Heart left ventricle (tissue), 16 donors: Measurements from ENCODE around the gene MYH14. TPM values are rescaled to one million over a fixed set of nuclear protein-coding genes. Genes with fewer than 3 reads are reported as not detected.
"Not testable (repeated sequence)": the region's sequence is repeated elsewhere in the genome, so short reads cannot be mapped to it uniquely, and the experiment has no call there.

Experiments
- ATAC-seq, 4 donors: fragments of 200-7000 bp; cut with Tn5 transposase; one replicate each; pipeline ENCODE4 v1.9.1; 2020 to 2022; ENCODE audit warnings: moderate library complexity in 4 of 4, mild to moderate bottlenecking in 3 of 4, moderate number of reproducible peaks in 1 of 4
- DNase-seq, 5 donors: peaks; one replicate each; pipeline ENCODE4 v3.0.0-alpha.2; 2020
- H3K27ac ChIP-seq, 12 donors: fragments of 200-600 bp; sonication (generic) in 4 of 12; one replicate each; pipeline versions ENCODE4 v1.5.0 to v1.8.0; 2016 to 2022; ENCODE audit warnings: mild to moderate bottlenecking in 2 of 12
- H3K27me3 ChIP-seq, 9 donors: fragments of 200-600 bp; sonication (generic) in 2 of 9; one replicate each; pipeline versions ENCODE4 v1.5.1 to v1.8.0; 2016 to 2022; ENCODE audit warnings: mild to moderate bottlenecking in 3 of 9
- H3K36me3 ChIP-seq, 9 donors: fragments of 200-600 bp; sonication (generic) in 2 of 9; one replicate each; pipeline versions ENCODE4 v1.5.0 to v1.8.0; 2018 to 2022; ENCODE audit warnings: mild to moderate bottlenecking in 2 of 9
- H3K4me1 ChIP-seq, 12 donors: fragments of 200-600 bp; sonication (generic) in 4 of 12; one replicate each; pipeline versions ENCODE4 v1.5.0 to v1.8.0; 2016 to 2022; ENCODE audit warnings: mild to moderate bottlenecking in 3 of 12
- H3K4me3 ChIP-seq, 12 donors: fragments of 200-600 bp; sonication (generic) in 4 of 12; one replicate each; pipeline versions ENCODE4 v1.5.0 to v1.8.0; 2017 to 2022; ENCODE audit warnings: mild to moderate bottlenecking in 9 of 12, moderate library complexity in 4 of 12
- H3K9me3 ChIP-seq, 12 donors: fragments of 200-600 bp; sonication (generic) in 4 of 12; one replicate each; pipeline versions ENCODE4 v1.5.0 to v1.8.0; 2016 to 2022; ENCODE audit warnings: mild to moderate bottlenecking in 1 of 12
- POLR2A ChIP-seq, 2 donors: fragments of 450-650 bp; IDR thresholded peaks; one replicate each; pipeline ENCODE4 v1.6.1; 2017; ENCODE audit warnings: antibody characterized with exemption in 2 of 2, mild to moderate bottlenecking in 2 of 2, moderate library complexity in 2 of 2
- WGBS, 4 donors: extraction: QIAGEN DNeasy Blood & Tissue Kit in 2 of 4; methylation state at CpG; one replicate each; pipeline versions ENCODE4 v1.1.5 to v1.1.7; 2013 to 2018; 5-methylcytosine and 5-hydroxymethylcytosine counted together
- intact Hi-C, 10 donors: fragments of 100-400 bp; cut with DNase I; formaldehyde crosslinking; loops; one replicate each; pipeline versions ENCODE4 v1.11.1 to v1.14.2; 2022
- polyA plus RNA-seq, 2 donors: library from polyadenylated mRNA; stranded (reverse); fragments of 200-250 nt; gene quantifications; one replicate each; pipeline ENCODE4 v1.2.3, GENCODE V29; 2013
- total RNA-seq, 9 donors: library from RNA; depleted of rRNA in 2 of 9; stranded (reverse); fragments of >200 nt in 2 of 9; fragmentation: NEBNext Ultra II Directional in 3 of 9; extraction: Animal tissue kit (Norgen Biotek cat#: 25700) in 3 of 9; gene quantifications; one replicate each; pipeline versions ENCODE4 v1.1.0 to v1.2.4, GENCODE V29; 2016 to 2023
- TF ChIP-seq, protein P1 (sequence below), 12 donors: fragments of 200-600 bp; sonication (generic) in 4 of 12; IDR thresholded peaks; one replicate each; pipeline versions ENCODE4 v1.5.0 to v1.8.0; 2018 to 2022; ENCODE audit warnings: antibody characterized with exemption in 12 of 12, mild to moderate bottlenecking in 5 of 12
- donor health status: ischemic (EF 13 %, LVEDD 7.1; RV severe dilation, severe dysfunction).
- donor health status: healthy with polysubstance abuse.
- donor health status: DM: no; HTN: yes; CAD: no.
- donor health status: DM: no; HTN: no; CAD: no.
- donor health status: ischemic (EF 25% LVEDD 6.9; RV normal size, moderate dysfunction).
- donor health status: ischemic (EF 25% LVEDD 5.7; RV mildly dilated, moderate dysfunction).
- donor health status: healthy.
- donor health status: DM: yes; HTN: yes; CAD: no.
- donor health status: ischemic (EF 35%, LVEDD 5.7; RV mildly dilated, moderate dysfunction).
- donor health status: nonischemic (EF 11% LVEDD 7.7; RV severe dilation, severe dysfunction).
- donor health status: DM: yes; HTN: yes; CAD: no.
- donor health status: PGD.
- donor health status: ischemic (EF 29% LVEDD 5.4; RV normal size, mild dysfunction).
- donor health status: nonischemic (EF 23%, LVEDD 6.1; RV moderate dilation, normal function).

The MYH14 gene
- total and polyA plus RNA-seq, 11 donors: 45.8 to 132 (median 90.5) TPM

DNA sequence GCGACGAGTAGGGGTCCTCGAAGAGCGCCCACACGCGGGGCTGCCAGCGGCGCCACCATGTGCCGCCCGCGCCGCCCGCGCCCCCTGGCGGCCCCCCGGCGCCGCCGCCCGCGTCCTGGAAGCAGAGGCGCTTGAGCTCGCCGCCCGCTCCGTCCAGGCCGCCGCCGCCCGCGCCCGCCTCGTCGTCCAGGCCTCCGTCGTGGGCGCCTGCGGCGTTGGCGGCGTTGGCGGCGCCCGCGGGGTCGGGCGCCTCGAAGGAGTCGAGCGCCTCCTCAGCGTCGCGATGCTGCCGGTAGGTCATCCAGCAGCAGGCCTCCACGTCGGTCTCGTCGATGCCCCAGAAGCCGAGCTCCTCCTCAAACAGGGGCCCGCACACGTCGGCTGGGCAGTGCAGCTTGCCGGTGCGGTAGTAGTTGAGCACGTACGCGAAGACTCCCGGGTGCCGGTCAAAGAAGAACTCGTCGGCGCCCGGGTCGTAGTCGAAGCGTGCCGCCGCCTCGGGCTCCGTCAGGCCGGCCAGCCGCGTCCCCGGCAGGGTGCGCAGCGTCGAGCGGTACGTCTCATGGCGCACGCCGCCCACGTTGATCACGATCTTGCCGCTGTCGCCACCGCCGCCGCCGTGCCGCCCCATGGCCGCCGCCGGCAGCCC, 124.9 kb downstream of the MYH14 start:
- peaks cover 2 to 65% (median 24%) of the 10 kb centered on the region in 9 donors for H3K27me3 ChIP-seq
- peaks cover 0 to 51% (median 19%) of the 10 kb centered on the region in 12 donors for H3K4me1 ChIP-seq
- H3K27ac ChIP-seq: peak overlapping the region in 3 of 12 donors; percentile 33 to 45 (median 37)
- H3K36me3 ChIP-seq: no peaks in the 10 kb centered on the region
- no peak for TF ChIP-seq POLR2A (IDR thresholded peaks at IDR 0.05)
- TF ChIP-seq, protein P1, sequence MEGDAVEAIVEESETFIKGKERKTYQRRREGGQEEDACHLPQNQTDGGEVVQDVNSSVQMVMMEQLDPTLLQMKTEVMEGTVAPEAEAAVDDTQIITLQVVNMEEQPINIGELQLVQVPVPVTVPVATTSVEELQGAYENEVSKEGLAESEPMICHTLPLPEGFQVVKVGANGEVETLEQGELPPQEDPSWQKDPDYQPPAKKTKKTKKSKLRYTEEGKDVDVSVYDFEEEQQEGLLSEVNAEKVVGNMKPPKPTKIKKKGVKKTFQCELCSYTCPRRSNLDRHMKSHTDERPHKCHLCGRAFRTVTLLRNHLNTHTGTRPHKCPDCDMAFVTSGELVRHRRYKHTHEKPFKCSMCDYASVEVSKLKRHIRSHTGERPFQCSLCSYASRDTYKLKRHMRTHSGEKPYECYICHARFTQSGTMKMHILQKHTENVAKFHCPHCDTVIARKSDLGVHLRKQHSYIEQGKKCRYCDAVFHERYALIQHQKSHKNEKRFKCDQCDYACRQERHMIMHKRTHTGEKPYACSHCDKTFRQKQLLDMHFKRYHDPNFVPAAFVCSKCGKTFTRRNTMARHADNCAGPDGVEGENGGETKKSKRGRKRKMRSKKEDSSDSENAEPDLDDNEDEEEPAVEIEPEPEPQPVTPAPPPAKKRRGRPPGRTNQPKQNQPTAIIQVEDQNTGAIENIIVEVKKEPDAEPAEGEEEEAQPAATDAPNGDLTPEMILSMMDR (IDR thresholded peaks at IDR 0.05): peak in 3 of 12 donors; percentile 3 to 40 (median 9)
- intact Hi-C loops: loop anchor here in 1 of 10 donors (5.0 to 10.0 kb wide), 2 partner anchors 161 to 184 kb away; no protein-coding TSS in a partner anchor
- 1 to 2% (median 1%) methylated on average over 18 to 104 of the region's 104 CpGs; no CpG with 5 or more reads in 1 of the 4 donors for WGBS, 4 donors
- no peaks in the 10 kb centered on the region for H3K9me3 ChIP-seq
- no peak for ATAC-seq
- peak in 1 of 5 donors; percentile 44 for DNase-seq
- H3K4me3 ChIP-seq: peak overlapping the region in 9 of 12 donors; percentile 27 to 57 (median 45)

DNA sequence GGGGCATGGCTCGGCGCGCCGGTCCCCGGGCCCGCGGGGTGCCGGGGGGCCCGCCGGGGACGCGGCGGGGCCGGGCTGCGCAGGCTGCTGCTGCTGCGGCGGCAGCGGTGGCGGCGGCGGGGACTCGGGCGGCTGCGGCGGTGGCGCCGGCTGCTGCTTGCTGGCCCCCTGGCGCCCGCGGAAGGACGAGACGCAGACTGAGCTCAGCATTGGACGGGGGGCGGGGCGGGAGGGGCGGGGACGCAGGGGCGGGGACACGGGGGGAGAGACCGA, 125.4 kb downstream of the MYH14 start:
- DNase-seq: no peak
- H3K4me1 ChIP-seq: peaks cover 0 to 56% (median 21%) of the 10 kb centered on the region in 12 donors
- 1 to 8% (median 2%) methylated on average over 8 to 40 of the region's 40 CpGs; no CpG with 5 or more reads in 1 of the 4 donors for WGBS, 4 donors
- TF ChIP-seq POLR2A (IDR thresholded peaks at IDR 0.05): no peak
- TF ChIP-seq, protein P1 (IDR thresholded peaks at IDR 0.05): no peak
- ATAC-seq: no peak
- intact Hi-C loops: loop anchor here in 1 of 10 donors (5.0 to 10.0 kb wide), 2 partner anchors 162 to 184 kb away; no protein-coding TSS in a partner anchor
- H3K4me3 ChIP-seq: peak overlapping the region in 5 of 12 donors; percentile 42 to 57 (median 51)
- H3K9me3 ChIP-seq: no peaks in the 10 kb centered on the region
- peaks cover 2 to 70% (median 26%) of the 10 kb centered on the region in 9 donors for H3K27me3 ChIP-seq
- no peak overlapping the region for H3K27ac ChIP-seq
- H3K36me3 ChIP-seq: no peaks in the 10 kb centered on the region

DNA sequence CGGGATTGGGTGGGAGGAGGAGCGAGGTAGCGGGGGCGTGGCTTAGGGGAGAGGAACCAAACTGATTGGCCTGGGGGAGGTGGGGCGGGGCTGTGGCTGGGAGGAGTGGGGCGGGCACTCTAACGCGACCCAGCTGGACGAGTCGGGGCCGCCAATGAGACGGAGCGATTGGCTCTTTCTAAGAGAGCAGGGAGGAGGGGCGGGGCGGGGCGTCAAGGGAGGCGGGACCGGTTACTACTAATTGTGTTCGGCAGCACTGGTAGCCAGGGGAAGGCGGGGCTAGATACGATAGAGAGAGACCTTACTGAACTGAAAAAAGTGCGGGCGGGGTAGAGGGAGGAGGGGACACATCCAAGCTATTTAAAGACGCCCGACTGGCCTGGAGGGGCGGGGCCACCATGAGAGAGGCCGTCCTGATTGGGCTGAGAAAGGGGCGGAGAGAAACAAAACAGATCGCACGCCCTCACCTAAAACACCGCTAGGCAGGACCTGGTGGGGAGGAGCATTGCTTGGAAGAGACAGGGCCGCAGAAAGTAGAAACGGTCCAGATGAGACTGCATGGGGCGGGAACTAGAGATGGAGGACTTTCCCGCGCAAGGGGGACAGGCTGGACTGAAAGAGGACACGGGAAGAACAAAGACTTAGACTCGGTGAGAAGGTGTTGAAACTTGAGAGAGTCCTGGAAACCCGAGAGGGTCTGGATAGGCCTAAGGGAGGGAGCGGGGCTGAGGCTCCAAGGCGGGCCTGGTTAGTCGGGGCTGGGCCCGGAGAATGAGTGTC, 125.9 kb downstream of the MYH14 start, which contains the start of gene KCNC3:
KCNC3 (minus strand) TSS at position 232 of the 780 bp plus-strand sequence. CDS start 295 bp downstream, outside the sequence.
- intact Hi-C loops: loop anchor here in 1 of 10 donors (5.0 to 10.0 kb wide), 2 partner anchors 162 to 185 kb away; no protein-coding TSS in a partner anchor
- Histone ChIP-seq H3K36me3 (no peaks in the 10 kb centered on the region), H3K9me3 (no peaks in the 10 kb centered on the region), H3K27me3 (peaks cover 2 to 74% (median 26%) of the 10 kb centered on the region in 9 donors), H3K4me1 (peaks cover 0 to 61% (median 24%) of the 10 kb centered on the region in 12 donors), H3K4me3 (peak within 1 kb of the TSS in 10 of 12 donors; percentile 27 to 58 (median 50)), H3K27ac (peak within 1 kb of the TSS in 11 of 12 donors; percentile 49 to 92 (median 68))
- peak; percentile 69 to 72 for TF ChIP-seq POLR2A (IDR thresholded peaks at IDR 0.05)
- TF ChIP-seq, protein P1 (IDR thresholded peaks at IDR 0.05): no peak
- peak; percentile 83 to 91 (median 88) for ATAC-seq
- WGBS, 4 donors: 1 to 2% (median 1%) methylated on average over 40 to 43 of the region's 43 CpGs
- DNase-seq: peak; percentile 98 to 100 (median 99)

DNA sequence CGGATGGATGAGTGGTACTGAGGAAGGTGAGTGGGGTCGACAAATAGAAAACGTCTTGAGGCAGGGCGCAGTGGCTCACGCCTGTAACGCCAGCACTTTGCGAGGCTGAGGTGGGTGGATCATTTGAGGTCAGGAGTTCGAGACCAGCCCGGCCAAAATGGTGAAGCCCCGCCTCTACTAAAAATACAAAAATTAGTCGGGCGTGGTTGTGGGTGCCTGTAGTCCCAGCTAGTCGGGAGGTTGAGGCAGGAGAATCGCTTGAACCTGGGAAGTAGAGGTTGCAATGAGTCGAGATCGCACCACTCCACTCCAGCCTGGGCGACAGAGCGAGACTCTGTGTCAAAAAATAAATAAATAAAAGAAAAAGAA, 126.5 kb downstream of the MYH14 start:
- not testable (repeated sequence) for ATAC-seq, H3K36me3 ChIP-seq, H3K9me3 ChIP-seq
- Histone ChIP-seq H3K27ac (peak overlapping the region in 11 of 12 donors; percentile 49 to 92 (median 68)), H3K4me3 (peak overlapping the region in 10 of 12 donors; percentile 22 to 58 (median 50)), H3K27me3 (peaks cover 2 to 75% (median 26%) of the 10 kb centered on the region in 9 donors), H3K4me1 (peaks cover 0 to 61% (median 24%) of the 10 kb centered on the region in 12 donors)
- DNase-seq: peak in 1 of 5 donors; percentile 26
- intact Hi-C loops: loop anchor here in 1 of 10 donors (5.0 to 10.0 kb wide), 2 partner anchors 163 to 185 kb away; no protein-coding TSS in a partner anchor
- 15 to 18% (median 16%) methylated on average over 18 of the region's 18 CpGs for WGBS, 4 donors
